Fibroblast of lung (primary cell): Measurements from ENCODE around the gene EXOSC10. TPM values are rescaled to one million over a fixed set of nuclear protein-coding genes. Genes with fewer than 3 reads are reported as not detected.
"Not testable (repeated sequence)": the region's sequence is repeated elsewhere in the genome, so short reads cannot be mapped to it uniquely, and the experiment has no call there.

Experiments used
- DNase-seq, 2 donors: peaks; one replicate each; pipeline versions ENCODE4 v3.0.0 to v3.0.0-alpha.2; 2010; ENCODE audit warnings: low read depth in 2 of 2
- H2AFZ ChIP-seq: 2 replicates; pipeline ENCODE4 v1.5.1; 2012; ENCODE audit warnings: low read length, control low read depth, inconsistent platforms
- H3K27ac ChIP-seq: 2 replicates; pipeline ENCODE4 v1.5.1; 2011; ENCODE audit warnings: low read length, control low read depth; ENCODE audit not compliant: insufficient read depth
- H3K27me3 ChIP-seq: 2 replicates; pipeline ENCODE4 v1.5.1; 2011; ENCODE audit warnings: mild to moderate bottlenecking, low read length; ENCODE audit not compliant: control insufficient read depth, insufficient read depth
- H3K36me3 ChIP-seq: 2 replicates; pipeline ENCODE4 v1.5.1; 2011; ENCODE audit warnings: low read length; ENCODE audit not compliant: control insufficient read depth, insufficient read depth
- H3K4me1 ChIP-seq: 2 replicates; pipeline ENCODE4 v1.5.1; 2011; ENCODE audit warnings: low read length; ENCODE audit not compliant: control insufficient read depth, insufficient read depth; ENCODE audit errors: extremely low read depth
- H3K4me2 ChIP-seq: 2 replicates; pipeline ENCODE4 v1.5.1; 2011; ENCODE audit warnings: low read length, control low read depth; ENCODE audit not compliant: insufficient read depth; ENCODE audit errors: extremely low read depth
- H3K4me3 ChIP-seq, 4 experiments: fragments of 200-600 bp in 1 of 4; sonication (generic) in 1 of 4; replicated peaks in 1 of 4; 2 replicates each; pipeline ENCODE4 v1.5.1; 2011 to 2016; ENCODE audit warnings: low read length in 4 of 4, low read depth in 3 of 4, mild to moderate bottlenecking in 3 of 4, control low read depth in 2 of 4, inconsistent platforms in 1 of 4, mixed read lengths in 1 of 4; ENCODE audit not compliant: insufficient read depth in 1 of 4; ENCODE audit errors: control extremely low read depth in 1 of 4
- H3K79me2 ChIP-seq: 2 replicates; pipeline ENCODE4 v1.5.1; 2012; ENCODE audit warnings: mild to moderate bottlenecking, low read length, inconsistent platforms; ENCODE audit not compliant: control insufficient read depth, insufficient read depth
- H3K9ac ChIP-seq: 2 replicates; pipeline ENCODE4 v1.5.1; 2011; ENCODE audit warnings: mild to moderate bottlenecking, low read length, control low read depth; ENCODE audit not compliant: insufficient read depth
- H3K9me3 ChIP-seq: 2 replicates; pipeline ENCODE4 v1.5.1; 2012; ENCODE audit warnings: low read depth, low read length; ENCODE audit not compliant: control insufficient read depth, insufficient read depth
- H4K20me1 ChIP-seq: 2 replicates; pipeline ENCODE4 v1.5.1; 2011; ENCODE audit warnings: low read length; ENCODE audit not compliant: control insufficient read depth, insufficient read depth; ENCODE audit errors: extremely low read depth
- CTCF ChIP-seq, 2 donors: IDR thresholded peaks in 1 of 2; conservative IDR thresholded peaks in 1 of 2; 1 replicate in 1 of 2; 2 replicates in 1 of 2; pipeline ENCODE4 v1.5.1; 2011 to 2012; ENCODE audit warnings: low read length in 2 of 2, control low read depth in 1 of 2, inconsistent platforms in 1 of 2, low read depth in 1 of 2, mild to moderate bottlenecking in 1 of 2
- EZH2 ChIP-seq: IDR thresholded peaks from 2 replicates; pipeline ENCODE4 v1.5.1; 2012; ENCODE audit warnings: low read length, control low read depth, mild to moderate bottlenecking; ENCODE audit errors: missing control alignments
- polyA plus RNA-seq, 2 donors: library from polyadenylated mRNA; depleted of rRNA in 1 of 2; stranded (reverse) in 1 of 2; unstranded in 1 of 2; fragments of >200 nt; gene quantifications; 2 replicates each; pipeline ENCODE4 v1.2.1, GENCODE V29; 2011 to 2012; ENCODE audit warnings: missing spikeins in 1 of 2
- total RNA-seq: library from RNA; depleted of rRNA; stranded (reverse); fragments of >200 nt; gene quantifications from 2 replicates; pipeline ENCODE4 v1.2.1, GENCODE V29; 2014

The EXOSC10 gene
- total and polyA plus RNA-seq, 2 donors (not counting 1 experiment from before 2014, with no cell fraction given), result 36.2 to 56.3 TPM

DNA sequence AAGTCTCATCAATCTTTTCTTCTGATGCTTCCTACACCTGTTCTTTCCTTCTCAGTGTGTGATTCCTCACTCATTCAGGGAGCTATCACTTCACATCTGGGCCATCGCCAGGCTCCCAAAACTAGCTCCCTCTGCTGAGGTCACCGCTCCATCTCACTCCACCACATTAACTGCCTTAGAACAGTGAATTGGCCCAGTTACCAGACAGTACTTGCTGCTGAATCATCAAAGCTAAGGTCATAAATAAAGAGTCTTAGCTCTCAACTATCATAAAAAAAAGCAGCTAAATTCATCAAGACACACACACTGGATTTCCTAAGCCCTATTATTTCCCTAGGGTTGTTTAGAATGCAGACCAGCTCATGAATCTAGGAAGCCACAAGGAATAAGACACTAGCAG, 21.0 kb downstream of the EXOSC10 start:
- Histone ChIP-seq H3K4me1 (no peaks in the 10 kb centered on the region), H3K79me2 (no peaks in the 10 kb centered on the region), H3K4me3 (no peak overlapping the region), H3K9me3 (no peaks in the 10 kb centered on the region), H3K4me2 (no peak overlapping the region), H3K27me3 (no peaks in the 10 kb centered on the region), H2AFZ (no peak overlapping the region), H3K9ac (no peak overlapping the region), H3K36me3 (peaks cover 19% of the 10 kb centered on the region), H4K20me1 (no peaks in the 10 kb centered on the region), H3K27ac (no peak overlapping the region)
- DNase-seq, result peak; percentile 17 to 51
- no peak for TF ChIP-seq EZH2
- TF ChIP-seq CTCF (conservative IDR thresholded peaks at IDR 0.05 in 1 of 2, IDR thresholded peaks at IDR 0.05 in 1 of 2; ENCODE audit: low read depth in 1 of 2, low read length in 2 of 2), result no peak

- peaks cover 28% of the 10 kb centered on the region for H3K36me3 ChIP-seq
- H3K79me2 ChIP-seq, H3K9me3 ChIP-seq, H3K4me3 ChIP-seq, DNase-seq, H3K27me3 ChIP-seq, H2AFZ ChIP-seq, H3K9ac ChIP-seq, H3K27ac ChIP-seq, H3K4me2 ChIP-seq, H3K4me1 ChIP-seq, H4K20me1 ChIP-seq: not testable (repeated sequence)
These were observed 26.3 kb downstream of the EXOSC10 start for GRCh38 chr1:11073398-11073797.

DNA sequence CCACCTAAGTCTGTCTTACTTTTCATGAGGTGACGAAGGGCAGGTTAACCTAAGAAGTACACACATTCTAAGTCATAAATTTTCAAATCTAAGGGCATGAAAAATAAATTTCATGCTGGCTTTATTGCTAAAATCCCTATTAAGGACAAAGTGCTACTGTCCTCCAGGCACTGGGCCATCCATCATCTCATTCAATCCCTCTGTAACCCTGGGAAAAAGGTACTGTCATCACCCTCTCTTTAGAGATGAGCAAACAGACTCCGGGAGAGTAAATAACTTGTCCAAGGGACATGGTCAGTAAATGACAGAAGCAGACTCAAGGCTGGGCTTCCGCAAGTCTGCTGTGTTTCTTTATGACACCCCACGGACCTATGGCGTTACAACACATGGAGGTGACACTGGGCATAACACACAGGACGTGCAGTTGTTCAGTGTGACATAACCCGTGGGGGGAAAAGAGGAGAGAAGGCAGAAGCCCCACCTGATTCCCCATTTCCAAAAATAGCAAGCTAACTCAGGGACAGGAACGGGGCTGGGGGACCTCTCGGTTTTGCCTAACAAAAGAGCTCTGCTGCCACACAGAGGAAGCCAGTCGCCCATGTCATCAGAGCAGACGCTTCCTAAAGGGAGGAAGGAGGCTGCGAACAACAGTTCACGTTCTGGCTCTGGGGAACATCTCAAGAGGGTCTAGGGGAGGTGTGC, 27.3 kb downstream of the EXOSC10 start:
- H2AFZ ChIP-seq, result no peak overlapping the region
- H3K27me3 ChIP-seq, result no peaks in the 10 kb centered on the region
- TF ChIP-seq EZH2, result no peak
- TF ChIP-seq CTCF (conservative IDR thresholded peaks at IDR 0.05 in 1 of 2, IDR thresholded peaks at IDR 0.05 in 1 of 2; ENCODE audit: low read depth in 1 of 2, low read length in 2 of 2), result no peak
- no peak overlapping the region for H3K9ac ChIP-seq
- H3K4me2 ChIP-seq, result no peak overlapping the region
- H3K4me3 ChIP-seq, result no peak overlapping the region
- H4K20me1 ChIP-seq, result no peaks in the 10 kb centered on the region
- H3K27ac ChIP-seq, result no peak overlapping the region
- no peaks in the 10 kb centered on the region for H3K4me1 ChIP-seq
- DNase-seq, result no peak
- H3K9me3 ChIP-seq, result no peaks in the 10 kb centered on the region
- peaks cover 34% of the 10 kb centered on the region for H3K36me3 ChIP-seq
- H3K79me2 ChIP-seq, result no peaks in the 10 kb centered on the region
